GM10266 (cell line): ENCODE measurements around the gene RILPL1.
A peak's percentile ranks its signal among the peaks of the same experiment; 100 is the strongest.
"Not testable (repeated sequence)": the region's sequence is repeated elsewhere in the genome, so short reads cannot be mapped to it uniquely, and the experiment has no call there.

Experiments
- DNase-seq: peaks from one replicate; pipeline ENCODE4 v3.0.0; 2012; ENCODE audit errors: extremely low spot score
- TF ChIP-seq, protein P1 (sequence below): IDR thresholded peaks from 2 replicates; pipeline ENCODE4 v1.5.1; 2012; ENCODE audit warnings: mild to moderate bottlenecking, low read depth; ENCODE audit not compliant: control insufficient read depth, insufficient read depth; ENCODE audit errors: missing control alignments

RILPL1 gene

DNA sequence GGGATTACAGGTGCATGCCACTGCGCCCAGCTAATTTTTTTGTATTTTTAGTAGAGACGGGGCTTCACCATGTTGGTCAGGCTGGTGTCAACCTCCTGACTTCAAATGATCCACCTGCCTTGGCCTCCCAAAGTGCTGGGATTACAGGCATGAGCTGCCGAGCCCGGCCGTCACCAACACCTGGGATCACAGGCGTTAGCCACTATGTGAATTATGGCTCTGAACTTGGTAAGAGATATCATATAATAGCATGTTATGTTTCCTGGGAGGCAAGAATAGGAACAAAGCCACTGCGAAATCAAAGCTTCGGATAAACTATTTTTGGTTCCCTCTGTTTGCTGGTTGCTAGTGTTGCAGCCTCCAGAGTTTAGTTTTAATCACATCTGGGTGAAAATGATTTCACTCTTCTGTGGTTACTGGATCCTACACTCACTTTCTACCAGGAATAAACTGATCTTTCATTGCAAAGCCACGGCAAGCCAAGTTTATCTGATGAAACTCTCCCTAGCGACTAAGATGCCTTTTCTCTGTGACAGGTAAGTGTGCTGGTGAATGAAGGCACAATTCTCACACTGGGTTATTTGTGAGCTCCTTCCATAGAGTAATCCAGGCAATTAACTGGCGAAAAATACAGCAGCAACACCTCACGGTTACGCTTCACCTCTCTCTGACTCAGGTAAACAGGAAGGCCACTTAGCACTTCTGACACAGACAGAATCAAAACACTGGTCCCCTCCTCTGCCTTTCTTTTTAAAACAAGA is 58.9 kb downstream of the RILPL1 start:
- TF ChIP-seq, protein P1, sequence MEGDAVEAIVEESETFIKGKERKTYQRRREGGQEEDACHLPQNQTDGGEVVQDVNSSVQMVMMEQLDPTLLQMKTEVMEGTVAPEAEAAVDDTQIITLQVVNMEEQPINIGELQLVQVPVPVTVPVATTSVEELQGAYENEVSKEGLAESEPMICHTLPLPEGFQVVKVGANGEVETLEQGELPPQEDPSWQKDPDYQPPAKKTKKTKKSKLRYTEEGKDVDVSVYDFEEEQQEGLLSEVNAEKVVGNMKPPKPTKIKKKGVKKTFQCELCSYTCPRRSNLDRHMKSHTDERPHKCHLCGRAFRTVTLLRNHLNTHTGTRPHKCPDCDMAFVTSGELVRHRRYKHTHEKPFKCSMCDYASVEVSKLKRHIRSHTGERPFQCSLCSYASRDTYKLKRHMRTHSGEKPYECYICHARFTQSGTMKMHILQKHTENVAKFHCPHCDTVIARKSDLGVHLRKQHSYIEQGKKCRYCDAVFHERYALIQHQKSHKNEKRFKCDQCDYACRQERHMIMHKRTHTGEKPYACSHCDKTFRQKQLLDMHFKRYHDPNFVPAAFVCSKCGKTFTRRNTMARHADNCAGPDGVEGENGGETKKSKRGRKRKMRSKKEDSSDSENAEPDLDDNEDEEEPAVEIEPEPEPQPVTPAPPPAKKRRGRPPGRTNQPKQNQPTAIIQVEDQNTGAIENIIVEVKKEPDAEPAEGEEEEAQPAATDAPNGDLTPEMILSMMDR, result no peak
- no peak for DNase-seq

DNA sequence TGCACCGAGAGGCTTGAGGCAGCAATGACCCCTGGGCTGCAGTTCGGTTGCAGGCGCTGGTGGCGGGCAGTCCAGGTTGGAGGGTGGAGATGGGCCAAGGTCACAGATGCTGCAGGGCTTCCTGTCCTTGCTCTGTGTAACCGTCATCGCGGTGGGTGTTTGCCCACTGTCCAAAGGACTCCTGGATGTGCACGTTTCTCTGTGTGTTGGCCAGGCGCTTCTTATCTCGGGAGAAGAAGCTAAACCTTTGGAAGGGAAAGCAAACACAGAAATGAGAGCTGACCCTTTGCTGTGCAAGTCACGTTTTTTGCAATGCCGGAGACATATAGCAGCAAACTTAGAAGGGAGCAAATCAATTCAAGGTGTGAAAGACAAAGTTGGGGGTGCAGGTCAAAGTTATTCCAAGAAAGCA is 61.1 kb downstream of the RILPL1 start:
- no peak for DNase-seq
- TF ChIP-seq, protein P1, result no peak

DNA sequence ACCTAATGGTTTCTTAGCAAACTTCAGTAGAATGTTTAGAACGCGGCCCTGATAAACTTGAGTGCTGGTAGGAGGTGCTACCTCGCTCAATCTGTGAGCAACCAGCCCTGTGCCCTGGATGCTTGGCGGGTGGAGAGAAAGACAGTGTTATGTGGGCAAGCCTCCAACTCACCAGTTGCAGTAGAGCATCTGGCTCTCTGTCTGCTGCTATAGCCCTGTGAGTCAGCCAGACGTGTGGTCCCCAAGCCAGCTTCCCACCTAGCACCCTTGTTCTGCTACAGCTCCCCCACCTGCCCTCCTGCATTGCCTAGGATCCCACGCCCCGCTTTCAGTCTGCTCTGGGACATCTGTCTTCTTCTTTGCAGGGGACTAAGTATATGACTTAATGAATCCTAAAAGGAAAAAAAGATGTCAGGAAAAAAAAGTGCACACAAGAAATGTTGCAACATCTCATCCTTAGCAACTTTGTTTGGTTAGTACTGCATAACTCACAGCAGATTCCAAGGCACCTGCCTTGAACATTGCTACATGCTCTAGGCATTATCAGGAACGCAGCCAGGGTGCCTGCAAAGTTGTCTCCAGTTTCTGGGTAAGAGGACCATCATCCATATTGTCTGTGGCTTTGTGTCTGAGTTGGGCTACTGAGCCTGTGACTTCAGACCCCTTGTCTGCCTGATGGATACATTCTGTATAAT is 62.0 kb downstream of the RILPL1 start:
- TF ChIP-seq, protein P1, result no peak
- DNase-seq, result no peak

DNA sequence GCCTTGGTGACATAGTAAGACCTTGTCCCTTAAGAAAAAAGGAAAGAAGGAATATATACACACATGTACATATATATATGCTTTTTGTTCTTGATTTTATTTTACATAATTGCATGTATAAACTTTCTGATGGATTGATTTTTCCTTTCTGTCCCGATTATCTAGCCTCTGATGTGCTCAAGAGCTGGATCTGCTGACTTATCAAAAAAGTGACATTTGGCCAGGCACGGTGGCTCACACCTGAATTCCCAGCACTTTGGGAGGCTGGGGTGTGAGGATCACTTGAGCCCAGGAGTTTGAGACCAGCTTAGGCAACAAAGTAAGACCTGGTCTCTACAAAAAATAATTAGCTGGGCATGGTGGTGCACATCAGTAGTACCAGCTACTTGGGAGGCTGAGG is 63.5 kb downstream of the RILPL1 start:
- TF ChIP-seq, protein P1, result no peak
- no peak for DNase-seq

DNA sequence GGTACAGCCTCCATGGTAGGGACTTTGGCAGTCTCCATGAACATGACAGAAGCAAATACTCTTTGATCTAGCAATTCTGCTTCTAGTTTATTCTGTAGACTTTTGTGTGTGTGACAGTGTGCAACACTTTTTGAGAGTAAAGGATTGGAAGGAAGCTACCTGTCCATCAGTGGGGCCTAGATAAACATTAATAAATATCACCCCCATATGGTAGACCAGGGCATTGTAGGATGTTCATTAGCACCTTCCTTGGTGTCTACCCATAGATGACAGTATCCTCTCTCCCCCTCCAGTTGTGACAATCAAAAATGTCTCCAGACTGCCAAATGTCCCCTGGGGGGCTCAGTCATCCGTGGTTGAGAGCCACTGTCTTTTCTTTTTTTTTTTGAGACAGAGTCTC is 64.7 kb downstream of the RILPL1 start:
- peak; percentile 51 for DNase-seq
- TF ChIP-seq, protein P1, result peak; percentile 61

DNA sequence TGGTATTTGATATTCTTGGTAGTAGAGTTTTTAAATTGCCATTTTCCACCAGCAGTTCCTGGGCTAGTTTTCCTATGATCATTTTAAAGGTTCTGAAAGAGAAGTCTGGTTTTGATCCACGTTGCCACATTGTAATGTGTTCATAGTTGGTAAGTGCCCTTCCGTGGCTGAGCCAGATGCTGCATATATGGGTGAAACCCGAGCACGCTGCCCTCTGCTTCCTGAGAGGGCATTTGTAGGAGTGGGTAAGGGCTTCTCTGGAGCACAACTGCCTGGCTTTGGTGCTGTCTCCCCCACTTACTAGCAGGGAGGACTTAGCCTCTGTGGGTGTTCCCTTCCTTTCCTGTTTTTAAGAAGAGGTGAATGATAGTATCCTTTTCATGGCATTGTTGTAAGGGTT is 68.4 kb downstream of the RILPL1 start:
- TF ChIP-seq, protein P1, result no peak
- no peak for DNase-seq

DNA sequence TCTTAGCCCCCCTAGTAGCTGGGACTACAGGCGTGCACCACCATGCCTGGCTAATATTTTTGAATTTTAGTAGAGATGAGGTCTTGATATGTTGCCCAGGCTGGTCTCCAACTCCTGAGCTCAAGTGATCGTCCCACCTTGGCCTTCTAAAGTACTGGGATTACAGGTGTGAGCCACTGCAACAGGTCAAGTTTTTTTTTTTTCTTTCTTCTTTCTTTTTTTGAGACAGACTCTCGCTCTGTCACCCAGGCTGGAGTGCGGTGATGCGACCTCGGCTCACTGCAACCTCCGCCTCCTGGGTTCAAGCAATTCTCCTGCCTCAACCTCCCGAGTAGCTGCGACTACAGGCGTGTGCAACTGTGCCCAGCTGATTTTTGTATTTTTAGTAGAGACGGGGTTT is 70.3 kb downstream of the RILPL1 start:
- not testable (repeated sequence) for DNase-seq
